Esophagus muscularis mucosa (tissue), 4 donors: ENCODE data around the gene RNF149. TPM values are rescaled to one million over a fixed set of nuclear protein-coding genes. Genes with fewer than 3 reads are reported as not detected.

Experiments used
- DNase-seq: peaks from one replicate; pipeline ENCODE4 v3.0.0-alpha.2; 2017; ENCODE audit errors: extremely low spot score
- H3K27ac ChIP-seq, 4 donors: fragments of 200-600 bp; sonication (generic); replicated peaks in 1 of 4; 1 replicate in 3 of 4; 2 replicates in 1 of 4; pipeline ENCODE4 v1.5.1; 2016 to 2019; ENCODE audit warnings: mild to moderate bottlenecking in 1 of 4
- H3K27me3 ChIP-seq, 4 donors: fragments of 200-600 bp; sonication (generic); one replicate each; pipeline versions ENCODE4 v1.5.1 to v1.6.0; 2016 to 2019
- H3K36me3 ChIP-seq, 4 donors: fragments of 200-600 bp; sonication (generic); one replicate each; pipeline ENCODE4 v1.5.1; 2016 to 2019
- H3K4me1 ChIP-seq, 4 donors: fragments of 200-600 bp; sonication (generic); one replicate each; pipeline ENCODE4 v1.5.1; 2016 to 2019
- H3K4me3 ChIP-seq, 4 donors: fragments of 200-600 bp; sonication (generic); 1 replicate in 2 of 4; 2 replicates in 2 of 4; pipeline ENCODE4 v1.5.1; 2016 to 2019; ENCODE audit warnings: mild to moderate bottlenecking in 4 of 4, moderate library complexity in 1 of 4
- H3K9me3 ChIP-seq, 4 donors: fragments of 200-600 bp; sonication (generic); 1 replicate in 3 of 4; 2 replicates in 1 of 4; pipeline ENCODE4 v1.5.1; 2016 to 2019
- EP300 ChIP-seq: sonication (generic); formaldehyde crosslinking; IDR thresholded peaks from one replicate; pipeline ENCODE4 v1.6.1; 2017; ENCODE audit warnings: antibody characterized with exemption
- POLR2A ChIP-seq: fragments of 450-650 bp; IDR thresholded peaks from one replicate; pipeline ENCODE4 v1.6.1; 2017; ENCODE audit warnings: antibody characterized with exemption, moderate library complexity, mild to moderate bottlenecking, low read depth
- POLR2AphosphoS5 ChIP-seq, 2 donors: sonication (generic); formaldehyde crosslinking; IDR thresholded peaks; one replicate each; pipeline ENCODE4 v1.6.1; 2017; ENCODE audit warnings: antibody characterized with exemption in 2 of 2
- WGBS: methylation state at CpG from one replicate; pipeline ENCODE4 v1.1.5; 2018; 5-methylcytosine and 5-hydroxymethylcytosine counted together
- intact Hi-C: fragments of 100-400 bp; cut with DNase I; formaldehyde crosslinking; loops from one replicate; pipeline ENCODE4 v1.15.1; 2023
- total RNA-seq, 4 donors: library from RNA; depleted of rRNA; stranded (reverse); fragments of >200 nt; gene quantifications; one replicate each; pipeline versions ENCODE4 v1.1.0 to v1.2.1, GENCODE V29; 2016
- TF ChIP-seq, protein P1 (sequence below), 3 experiments: fragments of 200-600 bp in 2 of 3; fragments of 450-650 bp in 1 of 3; sonication (generic) in 2 of 3; IDR thresholded peaks; one replicate each; pipeline ENCODE4 v1.5.1; 2017 to 2019; ENCODE audit warnings: antibody characterized with exemption in 3 of 3, mild to moderate bottlenecking in 2 of 3, moderate library complexity in 1 of 3

RNF149 gene
- total RNA-seq, 4 donors from 2014 or later, result 29.5 to 66.6 (median 40.0) TPM

DNA sequence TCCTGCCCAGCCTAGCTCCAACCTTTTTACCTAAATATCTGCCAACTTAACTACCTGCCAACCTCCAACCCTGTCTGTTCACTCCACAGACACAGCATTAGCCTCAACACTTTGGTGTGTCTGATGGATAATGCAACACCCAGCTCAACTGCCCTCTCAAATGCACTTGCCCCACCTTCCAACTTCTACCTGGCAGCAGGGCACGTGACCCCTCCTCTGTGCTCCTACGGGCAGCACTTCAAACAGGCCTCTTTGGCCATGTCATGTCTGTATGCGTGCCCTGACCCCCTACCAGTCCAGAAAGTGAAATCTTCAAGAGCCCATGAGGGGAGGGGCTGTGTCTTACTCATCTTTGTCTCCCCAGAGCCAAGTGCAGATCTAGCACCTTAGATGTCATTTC is 25.5 kb downstream of the RNF149 start:
- DNase-seq, result no peak
- Histone ChIP-seq H3K4me3 (no peak overlapping the region), H3K27ac (no peak overlapping the region), H3K4me1 (no peaks in the 10 kb centered on the region), H3K9me3 (no peaks in the 10 kb centered on the region), H3K36me3 (peaks cover 45 to 100% (median 86%) of the 10 kb centered on the region in 4 donors), H3K27me3 (no peaks in the 10 kb centered on the region)
- TF ChIP-seq, protein P1, sequence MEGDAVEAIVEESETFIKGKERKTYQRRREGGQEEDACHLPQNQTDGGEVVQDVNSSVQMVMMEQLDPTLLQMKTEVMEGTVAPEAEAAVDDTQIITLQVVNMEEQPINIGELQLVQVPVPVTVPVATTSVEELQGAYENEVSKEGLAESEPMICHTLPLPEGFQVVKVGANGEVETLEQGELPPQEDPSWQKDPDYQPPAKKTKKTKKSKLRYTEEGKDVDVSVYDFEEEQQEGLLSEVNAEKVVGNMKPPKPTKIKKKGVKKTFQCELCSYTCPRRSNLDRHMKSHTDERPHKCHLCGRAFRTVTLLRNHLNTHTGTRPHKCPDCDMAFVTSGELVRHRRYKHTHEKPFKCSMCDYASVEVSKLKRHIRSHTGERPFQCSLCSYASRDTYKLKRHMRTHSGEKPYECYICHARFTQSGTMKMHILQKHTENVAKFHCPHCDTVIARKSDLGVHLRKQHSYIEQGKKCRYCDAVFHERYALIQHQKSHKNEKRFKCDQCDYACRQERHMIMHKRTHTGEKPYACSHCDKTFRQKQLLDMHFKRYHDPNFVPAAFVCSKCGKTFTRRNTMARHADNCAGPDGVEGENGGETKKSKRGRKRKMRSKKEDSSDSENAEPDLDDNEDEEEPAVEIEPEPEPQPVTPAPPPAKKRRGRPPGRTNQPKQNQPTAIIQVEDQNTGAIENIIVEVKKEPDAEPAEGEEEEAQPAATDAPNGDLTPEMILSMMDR (IDR thresholded peaks at IDR 0.05), result no peak
- TF ChIP-seq EP300 (no peak), POLR2AphosphoS5 (IDR thresholded peaks at IDR 0.05) (no peak), POLR2A (no peak)
- intact Hi-C loops, result no loop called here
- 97% methylated on average over 3 of the region's 3 CpGs for WGBS

GRCh38 chr2:101281482-101281881 is 27.0 kb downstream of the RNF149 start:
- TF ChIP-seq EP300 (no peak), POLR2AphosphoS5 (IDR thresholded peaks at IDR 0.05) (no peak), POLR2A (no peak)
- TF ChIP-seq, protein P1 (IDR thresholded peaks at IDR 0.05), result no peak
- intact Hi-C loops, result no loop called here

GRCh38 chr2:101278925-101279324 is 29.6 kb downstream of the RNF149 start:
- H3K27me3 ChIP-seq, result no peaks in the 10 kb centered on the region
- no peaks in the 10 kb centered on the region for H3K9me3 ChIP-seq
- no peak overlapping the region for H3K27ac ChIP-seq
- TF ChIP-seq, protein P1 (IDR thresholded peaks at IDR 0.05), result no peak
- TF ChIP-seq POLR2AphosphoS5 (IDR thresholded peaks at IDR 0.05) (no peak), EP300 (no peak), POLR2A (no peak)
- H3K4me1 ChIP-seq, result peaks cover 0 to 6% (median 2%) of the 10 kb centered on the region in 4 donors
- WGBS, result 89% methylated on average over 3 of the region's 3 CpGs
- DNase-seq, result no peak
- H3K36me3 ChIP-seq, result peaks cover 38 to 89% (median 68%) of the 10 kb centered on the region in 4 donors
- no peak overlapping the region for H3K4me3 ChIP-seq
- intact Hi-C loops, result no loop called here

More at GRCh38 chr2:101281482-101281881, 27.0 kb downstream of the RNF149 start:
- Histone ChIP-seq H3K9me3 (no peaks in the 10 kb centered on the region), H3K36me3 (peaks cover 34 to 100% (median 79%) of the 10 kb centered on the region in 4 donors), H3K4me3 (no peak overlapping the region), H3K27ac (no peak overlapping the region), H3K4me1 (peaks cover 0 to 4% (median 0%) of the 10 kb centered on the region in 4 donors), H3K27me3 (no peaks in the 10 kb centered on the region)
- DNase-seq, result no peak
- WGBS, result 95% methylated on average over 4 of the region's 4 CpGs

GRCh38 chr2:101277111-101277510 is 31.4 kb downstream of the RNF149 start:
- Histone ChIP-seq H3K27ac (no peak overlapping the region), H3K4me3 (no peak overlapping the region), H3K4me1 (peaks cover 0 to 6% (median 2%) of the 10 kb centered on the region in 4 donors), H3K9me3 (no peaks in the 10 kb centered on the region), H3K27me3 (no peaks in the 10 kb centered on the region), H3K36me3 (peaks cover 37 to 88% (median 70%) of the 10 kb centered on the region in 4 donors)
- WGBS, result 80% methylated on average over 7 of the region's 7 CpGs
- intact Hi-C loops, result no loop called here
- TF ChIP-seq, protein P1 (IDR thresholded peaks at IDR 0.05), result no peak
- TF ChIP-seq POLR2A (no peak), POLR2AphosphoS5 (IDR thresholded peaks at IDR 0.05) (no peak), EP300 (no peak)
- no peak for DNase-seq

GRCh38 chr2:101274142-101274541 is 34.4 kb downstream of the RNF149 start:
- DNase-seq, result peak; percentile 42
- TF ChIP-seq, protein P1 (IDR thresholded peaks at IDR 0.05), result no peak
- no peak for TF ChIP-seq POLR2A
- no peak for TF ChIP-seq POLR2AphosphoS5 (IDR thresholded peaks at IDR 0.05)
- TF ChIP-seq EP300, result no peak
- whole genome bisulfite sequencing, result 94% methylated on average over 5 of the region's 5 CpGs
- Histone ChIP-seq H3K27ac (no peak overlapping the region), H3K4me1 (peaks cover 0 to 6% (median 2%) of the 10 kb centered on the region in 4 donors), H3K9me3 (no peaks in the 10 kb centered on the region), H3K36me3 (peaks cover 47 to 92% (median 71%) of the 10 kb centered on the region in 4 donors), H3K27me3 (no peaks in the 10 kb centered on the region), H3K4me3 (no peak overlapping the region)
- intact Hi-C loops, result no loop called here
